Activated B cell treated with CpG ODN at 0.5 μM for 24 hours (primary cell): ENCODE results near the gene ATG101. TPM values are rescaled to one million over a fixed set of nuclear protein-coding genes. Genes with fewer than 3 reads are reported as not detected.

Source experiments
- ATAC-seq: fragments of 200-7000 bp; cut with Tn5 transposase; one replicate; pipeline ENCODE4 v1.10.0; 2021; ENCODE audit warnings: low read depth, mild to moderate bottlenecking, moderate library complexity
- CTCF ChIA-PET: fragments of 350-600 bp; sonication (Branson Sonifier 250); formaldehyde crosslinking; loops from one replicate; lab custom pipeline; 2021; ENCODE audit warnings: antibody characterized with exemption; lab: Charles Lee
- POLR2A ChIA-PET: fragments of 350-600 bp; sonication (Branson Sonifier 250); formaldehyde crosslinking; loops from one replicate; lab custom pipeline; 2021; ENCODE audit warnings: antibody characterized with exemption; lab: Charles Lee
- DNase-seq: peaks from one replicate; pipeline ENCODE4 v3.0.0; 2022
- H3K27ac Mint-ChIP-seq: one replicate; pipeline ENCODE4 v1.8.0; 2020; ENCODE audit warnings: mixed read lengths
- H3K27me3 Mint-ChIP-seq: one replicate; pipeline ENCODE4 v1.8.0; 2021; ENCODE audit warnings: mixed read lengths
- H3K36me3 Mint-ChIP-seq: one replicate; pipeline ENCODE4 v1.8.0; 2021; ENCODE audit warnings: low read depth, mixed read lengths
- H3K4me1 Mint-ChIP-seq: one replicate; pipeline ENCODE4 v1.8.0; 2021; ENCODE audit warnings: mixed read lengths
- H3K4me3 Mint-ChIP-seq: one replicate; pipeline ENCODE4 v1.8.0; 2020; ENCODE audit warnings: mild to moderate bottlenecking, mixed read lengths
- H3K9me3 Mint-ChIP-seq: one replicate; pipeline ENCODE4 v1.8.0; 2020; ENCODE audit warnings: mixed read lengths
- intact Hi-C: fragments of 100-400 bp; cut with micrococcal nuclease; formaldehyde crosslinking; loops from one replicate; pipeline ENCODE4 v1.15.1; 2024
- total RNA-seq: library from RNA; stranded (reverse); gene quantifications from 2 replicates; pipeline ENCODE4 v1.2.3, GENCODE V29; 2022
- TF ChIP-seq, protein P1 (sequence below): fragments of 200-600 bp; IDR thresholded peaks from one replicate; pipeline ENCODE4 v1.8.0; 2022; ENCODE audit warnings: antibody characterized with exemption, mild to moderate bottlenecking

The ATG101 gene
- total RNA-seq, 1 donor from 2014 or later = 25.6 TPM

DNA sequence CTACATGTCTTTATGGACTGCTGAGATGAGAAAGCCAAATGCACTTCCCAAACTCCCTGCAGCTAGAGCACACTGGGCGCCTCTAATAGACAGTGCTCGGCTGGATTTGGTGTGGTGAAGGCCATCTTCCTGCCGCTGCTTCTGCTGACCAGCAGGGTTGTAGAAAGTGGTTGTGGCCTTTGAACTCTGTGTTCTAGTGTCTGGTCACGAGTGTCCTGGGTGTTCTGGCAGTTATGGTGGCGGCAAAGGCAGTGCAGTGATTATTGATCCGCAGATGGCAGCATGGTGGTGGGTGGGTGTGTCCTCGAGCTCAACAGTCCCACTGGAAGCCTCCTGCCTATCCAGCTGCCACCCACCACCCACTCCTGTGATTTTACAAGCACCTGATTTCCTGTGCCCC lies 53.1 kb downstream of the ATG101 start:
- H3K27ac Mint-ChIP-seq = no peak overlapping the region
- peaks cover 39% of the 10 kb centered on the region for H3K4me1 Mint-ChIP-seq
- intact Hi-C loops = loop anchor here (1.0 kb wide), 3 partner anchors 40 to 130 kb away; no protein-coding TSS in a partner anchor
- H3K27me3 Mint-ChIP-seq = peaks cover 14% of the 10 kb centered on the region
- ATAC-seq (no peak), DNase-seq (no peak)
- H3K9me3 Mint-ChIP-seq = no peaks in the 10 kb centered on the region
- TF ChIP-seq, protein P1, sequence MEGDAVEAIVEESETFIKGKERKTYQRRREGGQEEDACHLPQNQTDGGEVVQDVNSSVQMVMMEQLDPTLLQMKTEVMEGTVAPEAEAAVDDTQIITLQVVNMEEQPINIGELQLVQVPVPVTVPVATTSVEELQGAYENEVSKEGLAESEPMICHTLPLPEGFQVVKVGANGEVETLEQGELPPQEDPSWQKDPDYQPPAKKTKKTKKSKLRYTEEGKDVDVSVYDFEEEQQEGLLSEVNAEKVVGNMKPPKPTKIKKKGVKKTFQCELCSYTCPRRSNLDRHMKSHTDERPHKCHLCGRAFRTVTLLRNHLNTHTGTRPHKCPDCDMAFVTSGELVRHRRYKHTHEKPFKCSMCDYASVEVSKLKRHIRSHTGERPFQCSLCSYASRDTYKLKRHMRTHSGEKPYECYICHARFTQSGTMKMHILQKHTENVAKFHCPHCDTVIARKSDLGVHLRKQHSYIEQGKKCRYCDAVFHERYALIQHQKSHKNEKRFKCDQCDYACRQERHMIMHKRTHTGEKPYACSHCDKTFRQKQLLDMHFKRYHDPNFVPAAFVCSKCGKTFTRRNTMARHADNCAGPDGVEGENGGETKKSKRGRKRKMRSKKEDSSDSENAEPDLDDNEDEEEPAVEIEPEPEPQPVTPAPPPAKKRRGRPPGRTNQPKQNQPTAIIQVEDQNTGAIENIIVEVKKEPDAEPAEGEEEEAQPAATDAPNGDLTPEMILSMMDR = no peak
- H3K4me3 Mint-ChIP-seq = no peak overlapping the region
- H3K36me3 Mint-ChIP-seq = no peaks in the 10 kb centered on the region
- ChIA-PET CTCF (interaction anchor here (1.1 to 6.0 kb wide), 3 partner anchors 41 to 118 kb away, joined by 3 to 67 read pairs (median 6); no protein-coding TSS in a partner anchor), POLR2A (interaction anchor here (0.7 kb wide), 1 partner anchor 186 kb away, joined by 4 read pairs; no protein-coding TSS in a partner anchor)

DNA sequence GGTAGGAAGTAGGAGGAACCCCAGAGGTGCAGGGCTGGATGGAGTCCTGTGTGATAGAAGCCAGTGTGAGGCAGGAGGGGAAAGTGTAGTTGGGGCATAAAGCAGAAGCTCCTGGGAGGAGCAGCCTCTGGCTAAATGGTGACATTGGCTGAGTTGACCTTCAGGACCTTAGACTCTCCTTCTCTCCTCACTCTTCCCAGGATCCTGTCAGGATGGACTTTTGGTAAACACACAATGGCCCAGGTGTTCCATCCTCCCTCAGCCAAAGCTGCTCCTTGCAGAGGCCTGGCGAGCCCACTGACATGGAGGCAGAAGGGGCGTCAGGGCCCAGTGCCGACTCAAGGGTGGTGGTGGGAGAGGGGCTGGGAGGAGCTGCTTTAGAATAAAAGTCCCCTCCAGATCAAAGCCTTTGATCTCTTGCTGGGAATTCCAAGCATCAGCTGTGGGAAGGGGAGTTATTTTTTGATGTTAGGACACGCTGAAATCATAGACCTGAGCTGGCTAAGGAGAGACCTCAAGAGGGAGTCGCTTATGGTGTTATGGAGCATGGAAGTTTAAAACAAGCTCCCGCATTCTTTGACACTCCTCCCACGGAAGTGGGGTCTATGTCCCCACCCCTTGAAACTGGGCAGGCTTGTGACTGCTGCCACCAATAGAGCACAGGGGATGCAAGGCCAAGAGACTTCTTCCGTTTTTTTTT lies 53.9 kb downstream of the ATG101 start:
- intact Hi-C loops = no loop called here
- Mint-ChIP-seq H3K27me3 (peaks cover 14% of the 10 kb centered on the region), H3K36me3 (no peaks in the 10 kb centered on the region), H3K4me3 (no peak overlapping the region), H3K27ac (no peak overlapping the region), H3K9me3 (no peaks in the 10 kb centered on the region), H3K4me1 (peaks cover 32% of the 10 kb centered on the region)
- peak; percentile 37 for ATAC-seq
- CTCF ChIA-PET = interaction anchor here (0.8 to 6.0 kb wide), 6 partner anchors 35 to 131 kb away, joined by 3 to 67 read pairs (median 3); no protein-coding TSS in a partner anchor
- no peak for DNase-seq
- TF ChIP-seq, protein P1 = no peak
- POLR2A ChIA-PET = interaction anchor here (0.7 kb wide), 1 partner anchor 187 kb away, joined by 4 read pairs; no protein-coding TSS in a partner anchor

DNA sequence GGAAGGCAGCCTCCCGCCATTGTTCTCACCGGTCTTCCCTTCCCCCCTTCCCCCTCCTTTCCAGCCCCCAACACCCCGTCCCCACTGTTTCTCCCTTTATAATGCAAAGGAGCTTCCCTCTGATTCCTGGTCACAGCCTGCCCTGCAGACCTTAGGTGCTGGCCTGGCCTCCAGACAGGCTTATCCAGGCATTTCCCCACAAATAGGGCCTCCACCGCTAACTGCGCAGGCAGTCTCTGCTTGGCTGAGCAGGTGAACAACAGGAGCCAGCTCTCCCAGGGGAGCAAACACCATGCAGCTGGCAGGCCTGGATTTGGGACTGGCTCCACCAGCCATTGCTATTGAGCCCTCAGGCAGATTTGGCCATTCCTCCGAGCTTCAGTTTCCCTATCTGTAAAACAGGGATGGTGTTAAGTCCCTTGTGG lies 55.7 kb downstream of the ATG101 start:
- DNase-seq (no peak), ATAC-seq (no peak)
- Mint-ChIP-seq H3K4me1 (peaks cover 16% of the 10 kb centered on the region), H3K4me3 (no peak overlapping the region), H3K9me3 (no peaks in the 10 kb centered on the region), H3K27ac (no peak overlapping the region), H3K27me3 (peaks cover 14% of the 10 kb centered on the region), H3K36me3 (no peaks in the 10 kb centered on the region)
- CTCF ChIA-PET = interaction anchor here (6.0 kb wide), 1 partner anchor 99 kb away, joined by 67 read pairs; no protein-coding TSS in a partner anchor
- intact Hi-C loops = no loop called here
- POLR2A ChIA-PET = no interaction called here
- TF ChIP-seq, protein P1 = no peak

DNA sequence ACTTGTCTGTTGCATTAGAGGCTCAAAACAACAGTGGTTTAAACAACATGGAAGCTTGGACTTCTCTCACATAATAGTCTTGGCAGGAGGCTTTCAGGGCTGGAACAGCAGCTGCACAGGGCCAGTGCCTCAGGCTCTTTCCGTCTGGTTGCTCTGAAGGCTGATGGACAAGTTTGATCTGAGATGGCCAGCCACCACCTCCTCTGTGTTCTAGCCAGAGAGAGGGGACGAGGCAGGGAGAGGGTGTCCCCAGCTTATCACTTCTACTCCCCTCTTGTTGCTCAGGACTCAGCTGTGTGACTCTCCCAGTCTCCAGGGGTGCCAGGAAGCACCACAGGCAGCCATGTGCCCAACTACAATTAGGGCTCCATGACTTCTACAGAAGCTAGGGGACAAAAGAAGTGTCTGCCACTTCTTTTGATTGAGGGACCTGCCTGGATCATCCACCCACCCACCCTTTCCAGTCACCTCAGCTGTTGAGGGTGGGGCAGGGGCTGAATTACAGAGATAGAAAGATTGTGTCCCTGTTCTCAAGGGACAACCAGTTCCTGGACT lies 56.3 kb downstream of the ATG101 start:
- TF ChIP-seq, protein P1 = no peak
- Mint-ChIP-seq H3K36me3 (no peaks in the 10 kb centered on the region), H3K9me3 (no peaks in the 10 kb centered on the region), H3K4me1 (peaks cover 12% of the 10 kb centered on the region), H3K4me3 (no peak overlapping the region), H3K27me3 (peaks cover 14% of the 10 kb centered on the region), H3K27ac (no peak overlapping the region)
- ChIA-PET CTCF (interaction anchor here (6.0 kb wide), 1 partner anchor 100 kb away, joined by 67 read pairs; no protein-coding TSS in a partner anchor), POLR2A (no interaction called here)
- DNase-seq = no peak
- intact Hi-C loops = no loop called here
- no peak for ATAC-seq

Other genes with a start within 250 kb of the ATG101 start
- gene FIGNL2, start 221.3 kb upstream of the ATG101 start, total RNA-seq = 0.39 and 0.69 TPM in 2 replicates
- not detected in 2 replicates for gene ANKRD33, start 181.9 kb upstream of the ATG101 start, total RNA-seq
- gene ACVRL1, start 162.5 kb upstream of the ATG101 start, total RNA-seq = not detected in 2 replicates
- 7.8 and 10.0 TPM in 2 replicates for gene ACVR1B, start 118.3 kb upstream of the ATG101 start, total RNA-seq
- 47.6 and 52.8 TPM in 2 replicates for gene TAMALIN, start 63.0 kb upstream of the ATG101 start, total RNA-seq
- gene NR4A1, start 18.5 kb upstream of the ATG101 start, total RNA-seq = 18.8 and 24.2 TPM in 2 replicates
- gene SMIM41, start 9.7 kb downstream of the ATG101 start, total RNA-seq = 0.24 TPM in 1 of 2 replicates, not detected in the other
- not detected in 2 replicates for gene KRT80, start 122.0 kb downstream of the ATG101 start, total RNA-seq
- 0.81 and 1.1 TPM in 2 replicates for gene KRT7, start 163.3 kb downstream of the ATG101 start, total RNA-seq
- not detected in 2 replicates for gene KRT86, start 204.7 kb downstream of the ATG101 start, total RNA-seq
- not detected in 2 replicates for gene KRT81, start 221.6 kb downstream of the ATG101 start, total RNA-seq